Germinal center (tissue), 1 donor: ENCODE measurements around the gene KIAA0232.

Experiments used
- DNase-seq: peaks from one replicate; pipeline ENCODE4 v3.0.0; 2012; ENCODE audit warnings: mixed read lengths, low spot score

The KIAA0232 gene

GRCh38 chr4:6847178-6847577, 64.7 kb downstream of the KIAA0232 start:
- no peak for DNase-seq

- DNase-seq, result no peak
Observed at GRCh38 chr4:6848717-6849305, 66.3 kb downstream of the KIAA0232 start.

GRCh38 chr4:6849691-6850090, 67.2 kb downstream of the KIAA0232 start:
- DNase-seq, result no peak

- DNase-seq, result no peak
Observed at GRCh38 chr4:6851431-6851830, 68.9 kb downstream of the KIAA0232 start.

- no peak for DNase-seq
Observed at GRCh38 chr4:6851962-6852361, 69.4 kb downstream of the KIAA0232 start.

- DNase-seq, result no peak
Observed at GRCh38 chr4:6852582-6852981, 70.1 kb downstream of the KIAA0232 start.

GRCh38 chr4:6854098-6854744, 71.7 kb downstream of the KIAA0232 start:
- DNase-seq, result peak; percentile 15

GRCh38 chr4:6855692-6856297, 73.3 kb downstream of the KIAA0232 start:
- peak; percentile 15 for DNase-seq

GRCh38 chr4:6856391-6856790, 73.9 kb downstream of the KIAA0232 start:
- DNase-seq, result no peak

- DNase-seq, result no peak
Observed at GRCh38 chr4:6857009-6857882, 74.7 kb downstream of the KIAA0232 start.

GRCh38 chr4:6858997-6859396, 76.5 kb downstream of the KIAA0232 start:
- no peak for DNase-seq

GRCh38 chr4:6859543-6859942, 77.0 kb downstream of the KIAA0232 start:
- DNase-seq, result no peak

GRCh38 chr4:6868386-6868785, 85.9 kb downstream of the KIAA0232 start:
- no peak for DNase-seq

- DNase-seq, result no peak
Observed at GRCh38 chr4:6869944-6870343, 87.4 kb downstream of the KIAA0232 start.

GRCh38 chr4:6873291-6873690, 90.8 kb downstream of the KIAA0232 start:
- no peak for DNase-seq

GRCh38 chr4:6873792-6874461, 91.4 kb downstream of the KIAA0232 start:
- DNase-seq, result peak; percentile 57

- DNase-seq, result no peak
Observed at GRCh38 chr4:6874981-6875380, 92.5 kb downstream of the KIAA0232 start.

GRCh38 chr4:6875431-6875831, 92.9 kb downstream of the KIAA0232 start:
- DNase-seq, result peak; percentile 47

- DNase-seq, result no peak
Observed at GRCh38 chr4:6876440-6876839, 93.9 kb downstream of the KIAA0232 start.

GRCh38 chr4:6877067-6877466, 94.5 kb downstream of the KIAA0232 start:
- DNase-seq, result no peak

- no peak for DNase-seq
Observed at GRCh38 chr4:6878451-6879059, 96.0 kb downstream of the KIAA0232 start.

GRCh38 chr4:6880691-6881090, 98.2 kb downstream of the KIAA0232 start:
- no peak for DNase-seq
